ENCODE results near the gene THSD7B.
A peak's percentile ranks its signal among the peaks of the same experiment; 100 is the strongest.

THSD7B gene

GRCh38 chr2:137654046-137654445 lies 888.7 kb downstream of the THSD7B start:
- H2AFZ ChIP-seq (ENCODE audit: insufficient read depth, low read length, poor library complexity), result no peak overlapping the region
- no peak overlapping the region for H2BK120ac ChIP-seq (ENCODE audit: insufficient read depth, low read length, poor library complexity)
- H4K12ac ChIP-seq (ENCODE audit: low read depth, low read length), result no peak overlapping the region
- no peak overlapping the region for H3K18ac ChIP-seq (ENCODE audit: low read length)
- H3K14ac ChIP-seq (ENCODE audit: low read length), result no peak overlapping the region
- no peak overlapping the region for H3K4me2 ChIP-seq (ENCODE audit: low read length)
- H3K27ac ChIP-seq (ENCODE audit: low read depth, low read length), result no peak overlapping the region
- H3K36me3 ChIP-seq (ENCODE audit: control insufficient read depth in 1 of 2, insufficient read depth in 2 of 2, low read length in 2 of 2), result no peaks in the 10 kb centered on the region
- no peak overlapping the region for H3K4me3 ChIP-seq (ENCODE audit: low read depth, low read length)
- H4K91ac ChIP-seq (ENCODE audit: low read depth, low read length), result no peak overlapping the region
- H2AK5ac ChIP-seq (ENCODE audit: low read length), result no peak overlapping the region
- H3K9me3 ChIP-seq (ENCODE audit: insufficient read depth, low read depth, low read length), result no peaks in the 10 kb centered on the region
- H3K4me1 ChIP-seq (ENCODE audit: control insufficient read depth in 1 of 2, insufficient read depth in 2 of 2, low read length in 2 of 2), result no peaks in the 10 kb centered on the region
- no CpG with 5 or more reads among the region's 2 CpGs for WGBS (ENCODE audit: extremely low coverage, insufficient coverage, insufficient read length)
- H3K23ac ChIP-seq (ENCODE audit: low read length), result no peak overlapping the region
- H4K8ac ChIP-seq (ENCODE audit: low read depth, low read length), result no peak overlapping the region
- H3K4ac ChIP-seq (ENCODE audit: low read depth, low read length), result no peak overlapping the region
- DNase-seq, result no peak
- no peak overlapping the region for H2BK5ac ChIP-seq (ENCODE audit: low read depth, low read length, poor library complexity)
- H3K27me3 ChIP-seq (ENCODE audit: insufficient read depth, low read length), result no peaks in the 10 kb centered on the region
- H2BK12ac ChIP-seq (ENCODE audit: low read length), result no peak overlapping the region
- no peak overlapping the region for H3K9ac ChIP-seq (ENCODE audit: low read length)
- no peaks in the 10 kb centered on the region for H3K79me1 ChIP-seq (ENCODE audit: low read length)
- H3K79me2 ChIP-seq (ENCODE audit: control insufficient read depth, insufficient read depth, low read length, poor library complexity), result no peaks in the 10 kb centered on the region

GRCh38 chr2:137655814-137656213 lies 890.5 kb downstream of the THSD7B start:
- no peaks in the 10 kb centered on the region for H3K4me1 ChIP-seq (ENCODE audit: control insufficient read depth in 1 of 2, insufficient read depth in 2 of 2, low read length in 2 of 2)
- no peak overlapping the region for H2BK12ac ChIP-seq (ENCODE audit: low read length)
- H3K27me3 ChIP-seq (ENCODE audit: insufficient read depth, low read length), result no peaks in the 10 kb centered on the region
- no peak overlapping the region for H2AFZ ChIP-seq (ENCODE audit: insufficient read depth, low read length, poor library complexity)
- no peaks in the 10 kb centered on the region for H3K9me3 ChIP-seq (ENCODE audit: insufficient read depth, low read depth, low read length)
- no peak overlapping the region for H3K9ac ChIP-seq (ENCODE audit: low read length)
- H3K79me2 ChIP-seq (ENCODE audit: control insufficient read depth, insufficient read depth, low read length, poor library complexity), result no peaks in the 10 kb centered on the region
- H3K14ac ChIP-seq (ENCODE audit: low read length), result no peak overlapping the region
- no peak overlapping the region for H3K4ac ChIP-seq (ENCODE audit: low read depth, low read length)
- H3K27ac ChIP-seq (ENCODE audit: low read depth, low read length), result no peak overlapping the region
- no peak overlapping the region for H2AK5ac ChIP-seq (ENCODE audit: low read length)
- no peak overlapping the region for H2BK120ac ChIP-seq (ENCODE audit: insufficient read depth, low read length, poor library complexity)
- H3K4me2 ChIP-seq (ENCODE audit: low read length), result no peak overlapping the region
- no peaks in the 10 kb centered on the region for H3K36me3 ChIP-seq (ENCODE audit: control insufficient read depth in 1 of 2, insufficient read depth in 2 of 2, low read length in 2 of 2)
- no CpG with 5 or more reads among the region's 3 CpGs for WGBS (ENCODE audit: extremely low coverage, insufficient coverage, insufficient read length)
- no peak overlapping the region for H4K91ac ChIP-seq (ENCODE audit: low read depth, low read length)
- no peak overlapping the region for H2BK5ac ChIP-seq (ENCODE audit: low read depth, low read length, poor library complexity)
- no peak overlapping the region for H3K4me3 ChIP-seq (ENCODE audit: low read depth, low read length)
- no peak for DNase-seq
- H3K23ac ChIP-seq (ENCODE audit: low read length), result no peak overlapping the region
- no peak overlapping the region for H4K12ac ChIP-seq (ENCODE audit: low read depth, low read length)
- H4K8ac ChIP-seq (ENCODE audit: low read depth, low read length), result no peak overlapping the region
- H3K79me1 ChIP-seq (ENCODE audit: low read length), result no peaks in the 10 kb centered on the region
- H3K18ac ChIP-seq (ENCODE audit: low read length), result no peak overlapping the region

GRCh38 chr2:137658433-137658832 lies 893.1 kb downstream of the THSD7B start:
- Histone ChIP-seq H2AK5ac (ENCODE audit: low read length) (no peak overlapping the region), H3K79me1 (ENCODE audit: low read length) (no peaks in the 10 kb centered on the region), H3K4me2 (ENCODE audit: low read length) (no peak overlapping the region), H2AFZ (ENCODE audit: insufficient read depth, low read length, poor library complexity) (no peak overlapping the region), H4K12ac (ENCODE audit: low read depth, low read length) (no peak overlapping the region), H4K8ac (ENCODE audit: low read depth, low read length) (no peak overlapping the region), H3K27ac (ENCODE audit: low read depth, low read length) (no peak overlapping the region), H3K79me2 (ENCODE audit: control insufficient read depth, insufficient read depth, low read length, poor library complexity) (no peaks in the 10 kb centered on the region), H3K36me3 (ENCODE audit: control insufficient read depth in 1 of 2, insufficient read depth in 2 of 2, low read length in 2 of 2) (no peaks in the 10 kb centered on the region), H3K9ac (ENCODE audit: low read length) (no peak overlapping the region), H3K9me3 (ENCODE audit: insufficient read depth, low read depth, low read length) (no peaks in the 10 kb centered on the region), H3K4me3 (ENCODE audit: low read depth, low read length) (no peak overlapping the region), H3K14ac (ENCODE audit: low read length) (no peak overlapping the region), H3K4me1 (ENCODE audit: control insufficient read depth in 1 of 2, insufficient read depth in 2 of 2, low read length in 2 of 2) (no peaks in the 10 kb centered on the region), H4K91ac (ENCODE audit: low read depth, low read length) (no peak overlapping the region), H3K18ac (ENCODE audit: low read length) (no peak overlapping the region), H3K23ac (ENCODE audit: low read length) (no peak overlapping the region), H3K4ac (ENCODE audit: low read depth, low read length) (no peak overlapping the region), H2BK5ac (ENCODE audit: low read depth, low read length, poor library complexity) (no peak overlapping the region), H2BK120ac (ENCODE audit: insufficient read depth, low read length, poor library complexity) (no peak overlapping the region), H2BK12ac (ENCODE audit: low read length) (no peak overlapping the region), H3K27me3 (ENCODE audit: insufficient read depth, low read length) (no peaks in the 10 kb centered on the region)
- WGBS (ENCODE audit: extremely low coverage, insufficient coverage, insufficient read length), result no CpG with 5 or more reads among the region's 4 CpGs
- no peak for DNase-seq

DNA sequence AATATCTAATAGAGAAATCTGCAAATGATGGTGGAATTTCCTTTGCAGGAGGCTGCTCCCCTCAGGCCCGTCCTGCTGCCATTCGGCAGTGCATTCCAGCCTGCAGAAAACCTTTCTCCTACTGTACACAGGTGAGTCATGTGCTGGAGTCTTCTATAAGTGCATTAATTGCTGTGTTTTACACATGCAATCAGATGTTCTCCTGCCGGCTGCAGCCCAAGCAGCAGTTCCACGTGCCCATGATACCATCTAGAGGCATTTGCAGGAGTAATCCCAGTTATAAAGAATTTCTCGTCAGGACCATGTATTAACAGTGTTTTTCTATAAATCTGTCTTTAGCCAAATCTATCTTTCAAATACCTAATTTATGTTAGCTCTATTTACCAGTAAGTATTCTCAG lies 894.3 kb downstream of the THSD7B start:
- no peak overlapping the region for H2AFZ ChIP-seq (ENCODE audit: insufficient read depth, low read length, poor library complexity)
- no peak overlapping the region for H4K91ac ChIP-seq (ENCODE audit: low read depth, low read length)
- H3K9ac ChIP-seq (ENCODE audit: low read length), result no peak overlapping the region
- H2BK120ac ChIP-seq (ENCODE audit: insufficient read depth, low read length, poor library complexity), result no peak overlapping the region
- H2BK5ac ChIP-seq (ENCODE audit: low read depth, low read length, poor library complexity), result no peak overlapping the region
- no peak overlapping the region for H3K23ac ChIP-seq (ENCODE audit: low read length)
- H3K79me1 ChIP-seq (ENCODE audit: low read length), result no peaks in the 10 kb centered on the region
- no peaks in the 10 kb centered on the region for H3K9me3 ChIP-seq (ENCODE audit: insufficient read depth, low read depth, low read length)
- H4K12ac ChIP-seq (ENCODE audit: low read depth, low read length), result no peak overlapping the region
- DNase-seq, result peak; percentile 33 to 50
- WGBS (ENCODE audit: extremely low coverage, insufficient coverage, insufficient read length), result no CpG with 5 or more reads among the region's 5 CpGs
- no peak overlapping the region for H3K18ac ChIP-seq (ENCODE audit: low read length)
- H3K27ac ChIP-seq (ENCODE audit: low read depth, low read length), result no peak overlapping the region
- H3K4me1 ChIP-seq (ENCODE audit: control insufficient read depth in 1 of 2, insufficient read depth in 2 of 2, low read length in 2 of 2), result no peaks in the 10 kb centered on the region
- no peak overlapping the region for H3K4me2 ChIP-seq (ENCODE audit: low read length)
- H2BK12ac ChIP-seq (ENCODE audit: low read length), result no peak overlapping the region
- H3K4me3 ChIP-seq (ENCODE audit: low read depth, low read length), result no peak overlapping the region
- no peaks in the 10 kb centered on the region for H3K36me3 ChIP-seq (ENCODE audit: control insufficient read depth in 1 of 2, insufficient read depth in 2 of 2, low read length in 2 of 2)
- H3K27me3 ChIP-seq (ENCODE audit: insufficient read depth, low read length), result no peaks in the 10 kb centered on the region
- H3K14ac ChIP-seq (ENCODE audit: low read length), result no peak overlapping the region
- no peak overlapping the region for H3K4ac ChIP-seq (ENCODE audit: low read depth, low read length)
- H4K8ac ChIP-seq (ENCODE audit: low read depth, low read length), result no peak overlapping the region
- no peak overlapping the region for H2AK5ac ChIP-seq (ENCODE audit: low read length)
- no peaks in the 10 kb centered on the region for H3K79me2 ChIP-seq (ENCODE audit: control insufficient read depth, insufficient read depth, low read length, poor library complexity)

Data from trophoblast cell (in vitro differentiated cells and primary cell).